ENCODE data around the gene TXNDC12. TPM values are rescaled to one million over a fixed set of nuclear protein-coding genes. Genes with fewer than 3 reads are reported as not detected.
"Not testable (repeated sequence)": the region's sequence is repeated elsewhere in the genome, so short reads cannot be mapped to it uniquely, and the experiment has no call there.

TXNDC12 gene
- total RNA-seq, 4 donors from 2014 or later = 42.7 to 54.6 (median 48.7) TPM

GRCh38 chr1:52080014-52080415, 25.0 kb upstream of the TXNDC12 start:
- intact Hi-C loops (cut with DNase I) = no loop called here
- WGBS, 2 donors = 82 to 95% methylated on average over 3 of the region's 3 CpGs
- H3K4me3 ChIP-seq (replicated peaks in 1 of 3) = no peak overlapping the region
- no peaks in the 10 kb centered on the region for H3K4me1 ChIP-seq
- no peaks in the 10 kb centered on the region for H3K36me3 ChIP-seq
- H3K27me3 ChIP-seq = no peaks in the 10 kb centered on the region
- DNase-seq = no peak
- no peaks in the 10 kb centered on the region for H3K9me3 ChIP-seq
- TF ChIP-seq POLR2A (IDR thresholded peaks at IDR 0.05) (no peak), CTCF (IDR thresholded peaks at IDR 0.05) (no peak)
- H3K27ac ChIP-seq = no peak overlapping the region

GRCh38 chr1:52077277-52077676, 22.3 kb upstream of the TXNDC12 start:
- 97 to 99% methylated on average over 6 of the region's 6 CpGs for WGBS, 2 donors
- intact Hi-C loops (cut with DNase I); H3K27ac ChIP-seq: not testable (repeated sequence)

GRCh38 chr1:52072291-52072690, 17.3 kb upstream of the TXNDC12 start:
- Histone ChIP-seq H3K27ac (no peak overlapping the region), H3K9me3 (no peaks in the 10 kb centered on the region), H3K27me3 (no peaks in the 10 kb centered on the region), H3K4me1 (no peaks in the 10 kb centered on the region), H3K36me3 (peaks cover 5 to 11% of the 10 kb centered on the region in 2 donors), H3K4me3 (replicated peaks in 1 of 3) (no peak overlapping the region)
- WGBS, 2 donors = 80% methylated on average over 6 of the region's 6 CpGs
- TF ChIP-seq CTCF (IDR thresholded peaks at IDR 0.05) (no peak), POLR2A (IDR thresholded peaks at IDR 0.05) (no peak)
- no peak for DNase-seq
- intact Hi-C loops (cut with DNase I) = no loop called here

More at GRCh38 chr1:52077277-52077676, 22.3 kb upstream of the TXNDC12 start:
- H3K27me3 ChIP-seq; H3K4me1 ChIP-seq; H3K4me3 ChIP-seq (replicated peaks in 1 of 3); DNase-seq; H3K9me3 ChIP-seq; H3K36me3 ChIP-seq: not testable (repeated sequence)

DNA sequence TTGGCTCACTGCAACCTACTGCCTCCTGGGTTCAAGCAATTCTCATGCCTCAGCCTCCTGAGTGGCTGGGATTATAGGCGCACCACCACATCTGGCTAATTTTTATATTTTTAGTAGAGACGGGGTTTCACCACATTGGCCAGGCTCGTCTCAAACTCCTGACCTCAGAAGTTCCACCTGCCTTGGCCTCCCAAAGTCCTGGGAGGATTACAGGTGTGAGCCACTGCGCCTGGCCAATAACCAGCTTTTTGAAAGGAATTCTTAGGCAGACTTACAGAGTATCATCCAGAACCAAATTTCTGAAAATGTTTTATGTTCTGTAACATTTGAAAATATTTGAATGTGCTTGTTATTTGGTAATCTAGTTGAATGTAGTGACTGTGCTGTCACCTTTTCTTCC, 15.7 kb upstream of the TXNDC12 start:
- peaks cover 17 to 24% of the 10 kb centered on the region in 2 donors for H3K36me3 ChIP-seq
- H3K4me3 ChIP-seq (replicated peaks in 1 of 3) = no peak overlapping the region
- no peak overlapping the region for H3K27ac ChIP-seq
- no peak for DNase-seq
- no peaks in the 10 kb centered on the region for H3K9me3 ChIP-seq
- no peak for TF ChIP-seq CTCF (IDR thresholded peaks at IDR 0.05)
- TF ChIP-seq POLR2A (IDR thresholded peaks at IDR 0.05) = no peak
- intact Hi-C loops (cut with DNase I) = no loop called here
- WGBS, 2 donors = 95 to 98% methylated on average over 4 of the region's 4 CpGs
- no peaks in the 10 kb centered on the region for H3K27me3 ChIP-seq
- H3K4me1 ChIP-seq = no peaks in the 10 kb centered on the region

DNA sequence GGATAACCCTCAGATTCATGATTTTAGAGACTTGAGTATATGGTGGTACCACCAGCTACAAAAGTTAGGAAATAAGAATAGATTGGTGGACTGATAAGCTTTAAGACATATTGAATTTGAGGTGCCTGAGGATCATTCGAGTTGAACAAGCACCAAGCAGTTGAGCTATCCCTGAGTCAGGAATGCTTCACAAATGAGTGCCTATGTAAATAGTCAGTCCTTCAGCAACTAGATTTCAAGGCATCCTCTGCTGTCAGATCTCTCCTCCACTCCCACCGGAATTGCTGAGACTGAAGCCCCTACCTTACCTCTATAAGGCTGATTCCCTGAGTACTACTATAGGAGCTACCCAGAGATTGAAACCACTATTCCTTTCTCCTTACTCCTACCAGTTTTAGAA, 8.2 kb upstream of the TXNDC12 start:
- H3K27ac ChIP-seq = no peak overlapping the region
- no peaks in the 10 kb centered on the region for H3K9me3 ChIP-seq
- intact Hi-C loops (cut with DNase I) = no loop called here
- TF ChIP-seq CTCF (IDR thresholded peaks at IDR 0.05) = no peak
- TF ChIP-seq POLR2A (IDR thresholded peaks at IDR 0.05) = no peak
- DNase-seq = no peak
- H3K4me1 ChIP-seq = peaks cover 8 to 12% of the 10 kb centered on the region in 2 donors
- H3K27me3 ChIP-seq = no peaks in the 10 kb centered on the region
- WGBS, 2 donors = 56 to 65% methylated on average over 2 of the region's 2 CpGs
- H3K36me3 ChIP-seq = peaks cover 28 to 39% of the 10 kb centered on the region in 2 donors
- no peak overlapping the region for H3K4me3 ChIP-seq (replicated peaks in 1 of 3)

GRCh38 chr1:52060822-52061221, 5.8 kb upstream of the TXNDC12 start:
- TF ChIP-seq CTCF (IDR thresholded peaks at IDR 0.05) (no peak), POLR2A (IDR thresholded peaks at IDR 0.05) (no peak)
- 96 to 97% methylated on average over 4 of the region's 4 CpGs for WGBS, 2 donors
- Histone ChIP-seq H3K4me3 (replicated peaks in 1 of 3) (no peak overlapping the region), H3K4me1 (peaks cover 21 to 24% of the 10 kb centered on the region in 2 donors), H3K9me3 (no peaks in the 10 kb centered on the region), H3K27me3 (no peaks in the 10 kb centered on the region), H3K27ac (no peak overlapping the region), H3K36me3 (peaks cover 17 to 20% of the 10 kb centered on the region in 2 donors)
- intact Hi-C loops (cut with DNase I) = no loop called here
- DNase-seq = no peak
